GM23338 (cell line): ENCODE measurements around the gene STIL. TPM values are rescaled to one million over a fixed set of nuclear protein-coding genes. Genes with fewer than 3 reads are reported as not detected.

ENCODE experiments used
- ATAC-seq: fragments of 200-7000 bp; cut with Tn5 transposase; 3 replicates; pipeline ENCODE4 v1.9.1; 2020
- DNase-seq: peaks from one replicate; pipeline ENCODE4 v3.0.0-alpha.2; 2015; ENCODE audit warnings: low spot score
- H2AFZ ChIP-seq: fragments of 200-600 bp; sonication (generic); 2 replicates; pipeline ENCODE4 v1.8.0; 2016; ENCODE audit warnings: antibody characterized with exemption, mild to moderate bottlenecking, moderate library complexity
- H3F3A ChIP-seq: fragments of 200-600 bp; sonication (generic); replicated peaks from 2 replicates; pipeline ENCODE4 v1.8.0; 2017; ENCODE audit warnings: antibody characterized with exemption, mixed run types, low read depth
- H3K27ac ChIP-seq: fragments of 200-600 bp; sonication (generic); 2 replicates; pipeline ENCODE4 v1.6.1; 2016; ENCODE audit warnings: low read depth
- H3K27me3 ChIP-seq: fragments of 200-600 bp; sonication (generic); 2 replicates; pipeline ENCODE4 v1.8.0; 2016; ENCODE audit warnings: mild to moderate bottlenecking, mixed run types, moderate library complexity; ENCODE audit not compliant: insufficient read depth
- H3K36me3 ChIP-seq: fragments of 200-600 bp; sonication (generic); 2 replicates; pipeline ENCODE4 v1.8.0; 2016; ENCODE audit warnings: mild to moderate bottlenecking; ENCODE audit not compliant: insufficient read depth
- H3K4me1 ChIP-seq: fragments of 200-600 bp; sonication (generic); 2 replicates; pipeline ENCODE4 v1.8.0; 2016; ENCODE audit warnings: mild to moderate bottlenecking, moderate library complexity; ENCODE audit not compliant: insufficient read depth
- H3K4me2 ChIP-seq: fragments of 200-600 bp; sonication (generic); 2 replicates; pipeline ENCODE4 v1.7.1; 2017; ENCODE audit warnings: mixed run types
- H3K4me3 ChIP-seq: fragments of 200-600 bp; sonication (generic); 2 replicates; pipeline ENCODE4 v1.6.1; 2016; ENCODE audit warnings: mixed run types
- H3K79me2 ChIP-seq: fragments of 200-600 bp; sonication (generic); replicated peaks from 2 replicates; pipeline ENCODE4 v1.8.0; 2017; ENCODE audit warnings: mild to moderate bottlenecking; ENCODE audit not compliant: insufficient read depth
- H3K9me2 ChIP-seq: fragments of 200-600 bp; sonication (generic); 2 replicates; pipeline ENCODE4 v1.8.0; 2017; ENCODE audit not compliant: insufficient read depth
- H4K20me1 ChIP-seq: fragments of 200-600 bp; sonication (generic); replicated peaks from 2 replicates; pipeline ENCODE4 v1.8.0; 2017; ENCODE audit warnings: mild to moderate bottlenecking; ENCODE audit not compliant: insufficient read depth
- H3K27ac Mint-ChIP-seq: 2 replicates; pipeline ENCODE4 v1.8.0; 2020; ENCODE audit warnings: inconsistent platforms, mild to moderate bottlenecking, moderate library complexity, mixed read lengths
- H3K27me3 Mint-ChIP-seq: 3 replicates; pipeline ENCODE4 v1.8.0; 2022; ENCODE audit warnings: low read depth, mild to moderate bottlenecking, moderate library complexity, mixed read lengths, inconsistent platforms; ENCODE audit not compliant: insufficient read depth, poor library complexity
- H3K36me3 Mint-ChIP-seq: 3 replicates; pipeline ENCODE4 v1.8.0; 2021; ENCODE audit warnings: low read depth, mild to moderate bottlenecking, inconsistent platforms, moderate library complexity, mixed read lengths
- H3K4me1 Mint-ChIP-seq: 3 replicates; pipeline ENCODE4 v1.8.0; 2020; ENCODE audit warnings: mild to moderate bottlenecking, inconsistent platforms, mixed read lengths
- H3K4me3 Mint-ChIP-seq: 3 replicates; pipeline ENCODE4 v1.8.0; 2021; ENCODE audit warnings: moderate library complexity, mild to moderate bottlenecking, inconsistent platforms, mixed read lengths
- H3K9me3 Mint-ChIP-seq: 3 replicates; pipeline ENCODE4 v1.8.0; 2020; ENCODE audit warnings: moderate library complexity, mild to moderate bottlenecking, inconsistent platforms, mixed read lengths
- CREB1 ChIP-seq: fragments of 250-450 bp; sonication (Bioruptor Pico); IDR thresholded peaks from 2 replicates; pipeline ENCODE4 v1.5.0; 2020; ENCODE audit warnings: low read depth, mild to moderate bottlenecking, moderate library complexity
- EZH2 ChIP-seq: fragments of 200-600 bp; sonication (generic); IDR thresholded peaks from one replicate; pipeline ENCODE4 v1.8.0; 2017; ENCODE audit warnings: antibody characterized with exemption, mild to moderate bottlenecking, low read depth; ENCODE audit not compliant: unreplicated experiment
- EZH2phosphoT487 ChIP-seq: fragments of 200-600 bp; sonication (generic); IDR thresholded peaks from one replicate; pipeline ENCODE4 v1.8.1; 2018; ENCODE audit warnings: antibody characterized with exemption; ENCODE audit not compliant: unreplicated experiment
- JUNB ChIP-seq: IDR thresholded peaks from one replicate; pipeline ENCODE4 v1.6.1; 2016; ENCODE audit warnings: antibody characterized with exemption; ENCODE audit not compliant: unreplicated experiment
- NANOG ChIP-seq: IDR thresholded peaks from 2 replicates; pipeline ENCODE4 v1.6.1; 2016; ENCODE audit warnings: antibody characterized with exemption, borderline replicate concordance
- POLR2AphosphoS5 ChIP-seq: IDR thresholded peaks from 2 replicates; pipeline ENCODE4 v1.6.1; 2016; ENCODE audit warnings: antibody characterized with exemption, low read depth
- STAT1 ChIP-seq: IDR thresholded peaks from one replicate; pipeline ENCODE4 v1.6.1; 2016; ENCODE audit warnings: antibody characterized with exemption; ENCODE audit not compliant: unreplicated experiment
- ZNF114 ChIP-seq: fragments of 250-450 bp; sonication (Bioruptor Pico); IDR thresholded peaks from 2 replicates; pipeline ENCODE4 v1.5.0; 2020; ENCODE audit warnings: mild to moderate bottlenecking, moderate library complexity
- ZNF331 ChIP-seq: fragments of 250-450 bp; sonication (Bioruptor Pico); IDR thresholded peaks from 2 replicates; pipeline ENCODE4 v1.5.0; 2020; ENCODE audit warnings: low read depth, mild to moderate bottlenecking, moderate library complexity
- polyA plus RNA-seq: library from polyadenylated mRNA; unstranded; fragments of >200 nt; fragmentation: Nextera tagmentation; extraction: Ambion mirVana; gene quantifications from 2 replicates; pipeline ENCODE4 v1.2.1, GENCODE V29; 2016
- total RNA-seq: library from RNA; depleted of rRNA; stranded (reverse); fragments of >200 nt; shearing (Covaris generic); gene quantifications from 2 replicates; pipeline ENCODE4 v1.2.3, GENCODE V29; 2014
- TF ChIP-seq, protein P1 (sequence below): IDR thresholded peaks from 2 replicates; pipeline ENCODE4 v1.6.1; 2016; ENCODE audit warnings: antibody characterized with exemption
- TF ChIP-seq, protein P2 (sequence below): IDR thresholded peaks from one replicate; pipeline ENCODE4 v1.6.1; 2018; ENCODE audit warnings: antibody characterized with exemption; ENCODE audit not compliant: unreplicated experiment
- TF ChIP-seq, protein P3 (sequence below), 2 experiments: fragments of 200-600 bp in 1 of 2; sonication (generic) in 1 of 2; conservative IDR thresholded peaks; 2 replicates each; pipeline versions ENCODE4 v1.5.1 to v1.6.1; 2016 to 2017; ENCODE audit warnings: antibody characterized with exemption in 2 of 2, low read depth in 2 of 2, mild to moderate bottlenecking in 2 of 2, moderate library complexity in 1 of 2
- TF ChIP-seq, protein P4 (sequence below): fragments of 250-450 bp; sonication (Bioruptor Pico); IDR thresholded peaks from 2 replicates; pipeline ENCODE4 v1.5.0; 2020; ENCODE audit warnings: mild to moderate bottlenecking, moderate library complexity

STIL gene
- total and polyA plus RNA-seq, 2 experiments from 2014 or later: 15.6 to 38.2 TPM

DNA sequence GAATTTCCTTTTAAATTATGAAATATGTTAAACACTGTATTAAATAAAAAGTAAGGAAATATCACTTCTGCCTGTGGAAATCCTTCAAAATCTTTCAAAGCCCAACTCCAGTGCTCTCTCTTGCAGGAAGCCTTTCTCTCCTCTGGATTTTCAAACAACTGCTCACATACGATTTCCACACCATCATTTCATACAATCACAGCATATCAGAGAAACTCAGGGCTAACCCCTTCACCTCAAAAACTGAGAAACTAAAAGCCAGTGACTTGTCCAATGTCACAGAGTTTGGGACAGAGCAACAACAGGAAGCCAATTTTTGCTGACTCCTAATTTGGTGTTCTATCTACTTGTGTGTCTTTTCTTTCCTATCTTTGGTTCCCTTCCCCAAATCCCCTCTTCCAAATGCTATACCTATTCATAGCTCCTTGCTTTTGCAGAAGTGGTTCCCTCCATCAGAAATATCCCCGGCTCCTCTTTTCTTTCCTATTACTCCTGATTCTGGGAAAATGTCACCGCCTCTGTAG lies 69.5 kb downstream of the STIL start:
- TF ChIP-seq JUNB (no peak), NANOG (no peak), ZNF331 (no peak), ZNF114 (CRISPR knock-in tag) (no peak), POLR2AphosphoS5 (no peak), EZH2 (no peak), EZH2phosphoT487 (no peak), STAT1 (no peak), CREB1 (CRISPR knock-in tag) (no peak)
- TF ChIP-seq, protein P1, sequence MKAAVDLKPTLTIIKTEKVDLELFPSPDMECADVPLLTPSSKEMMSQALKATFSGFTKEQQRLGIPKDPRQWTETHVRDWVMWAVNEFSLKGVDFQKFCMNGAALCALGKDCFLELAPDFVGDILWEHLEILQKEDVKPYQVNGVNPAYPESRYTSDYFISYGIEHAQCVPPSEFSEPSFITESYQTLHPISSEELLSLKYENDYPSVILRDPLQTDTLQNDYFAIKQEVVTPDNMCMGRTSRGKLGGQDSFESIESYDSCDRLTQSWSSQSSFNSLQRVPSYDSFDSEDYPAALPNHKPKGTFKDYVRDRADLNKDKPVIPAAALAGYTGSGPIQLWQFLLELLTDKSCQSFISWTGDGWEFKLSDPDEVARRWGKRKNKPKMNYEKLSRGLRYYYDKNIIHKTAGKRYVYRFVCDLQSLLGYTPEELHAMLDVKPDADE: no peak
- TF ChIP-seq, protein P2, sequence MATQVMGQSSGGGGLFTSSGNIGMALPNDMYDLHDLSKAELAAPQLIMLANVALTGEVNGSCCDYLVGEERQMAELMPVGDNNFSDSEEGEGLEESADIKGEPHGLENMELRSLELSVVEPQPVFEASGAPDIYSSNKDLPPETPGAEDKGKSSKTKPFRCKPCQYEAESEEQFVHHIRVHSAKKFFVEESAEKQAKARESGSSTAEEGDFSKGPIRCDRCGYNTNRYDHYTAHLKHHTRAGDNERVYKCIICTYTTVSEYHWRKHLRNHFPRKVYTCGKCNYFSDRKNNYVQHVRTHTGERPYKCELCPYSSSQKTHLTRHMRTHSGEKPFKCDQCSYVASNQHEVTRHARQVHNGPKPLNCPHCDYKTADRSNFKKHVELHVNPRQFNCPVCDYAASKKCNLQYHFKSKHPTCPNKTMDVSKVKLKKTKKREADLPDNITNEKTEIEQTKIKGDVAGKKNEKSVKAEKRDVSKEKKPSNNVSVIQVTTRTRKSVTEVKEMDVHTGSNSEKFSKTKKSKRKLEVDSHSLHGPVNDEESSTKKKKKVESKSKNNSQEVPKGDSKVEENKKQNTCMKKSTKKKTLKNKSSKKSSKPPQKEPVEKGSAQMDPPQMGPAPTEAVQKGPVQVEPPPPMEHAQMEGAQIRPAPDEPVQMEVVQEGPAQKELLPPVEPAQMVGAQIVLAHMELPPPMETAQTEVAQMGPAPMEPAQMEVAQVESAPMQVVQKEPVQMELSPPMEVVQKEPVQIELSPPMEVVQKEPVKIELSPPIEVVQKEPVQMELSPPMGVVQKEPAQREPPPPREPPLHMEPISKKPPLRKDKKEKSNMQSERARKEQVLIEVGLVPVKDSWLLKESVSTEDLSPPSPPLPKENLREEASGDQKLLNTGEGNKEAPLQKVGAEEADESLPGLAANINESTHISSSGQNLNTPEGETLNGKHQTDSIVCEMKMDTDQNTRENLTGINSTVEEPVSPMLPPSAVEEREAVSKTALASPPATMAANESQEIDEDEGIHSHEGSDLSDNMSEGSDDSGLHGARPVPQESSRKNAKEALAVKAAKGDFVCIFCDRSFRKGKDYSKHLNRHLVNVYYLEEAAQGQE: no peak
- TF ChIP-seq, protein P3, sequence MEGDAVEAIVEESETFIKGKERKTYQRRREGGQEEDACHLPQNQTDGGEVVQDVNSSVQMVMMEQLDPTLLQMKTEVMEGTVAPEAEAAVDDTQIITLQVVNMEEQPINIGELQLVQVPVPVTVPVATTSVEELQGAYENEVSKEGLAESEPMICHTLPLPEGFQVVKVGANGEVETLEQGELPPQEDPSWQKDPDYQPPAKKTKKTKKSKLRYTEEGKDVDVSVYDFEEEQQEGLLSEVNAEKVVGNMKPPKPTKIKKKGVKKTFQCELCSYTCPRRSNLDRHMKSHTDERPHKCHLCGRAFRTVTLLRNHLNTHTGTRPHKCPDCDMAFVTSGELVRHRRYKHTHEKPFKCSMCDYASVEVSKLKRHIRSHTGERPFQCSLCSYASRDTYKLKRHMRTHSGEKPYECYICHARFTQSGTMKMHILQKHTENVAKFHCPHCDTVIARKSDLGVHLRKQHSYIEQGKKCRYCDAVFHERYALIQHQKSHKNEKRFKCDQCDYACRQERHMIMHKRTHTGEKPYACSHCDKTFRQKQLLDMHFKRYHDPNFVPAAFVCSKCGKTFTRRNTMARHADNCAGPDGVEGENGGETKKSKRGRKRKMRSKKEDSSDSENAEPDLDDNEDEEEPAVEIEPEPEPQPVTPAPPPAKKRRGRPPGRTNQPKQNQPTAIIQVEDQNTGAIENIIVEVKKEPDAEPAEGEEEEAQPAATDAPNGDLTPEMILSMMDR (conservative IDR thresholded peaks at IDR 0.05; ENCODE audit: low read depth in 2 of 2): no peak
- TF ChIP-seq, protein P4, sequence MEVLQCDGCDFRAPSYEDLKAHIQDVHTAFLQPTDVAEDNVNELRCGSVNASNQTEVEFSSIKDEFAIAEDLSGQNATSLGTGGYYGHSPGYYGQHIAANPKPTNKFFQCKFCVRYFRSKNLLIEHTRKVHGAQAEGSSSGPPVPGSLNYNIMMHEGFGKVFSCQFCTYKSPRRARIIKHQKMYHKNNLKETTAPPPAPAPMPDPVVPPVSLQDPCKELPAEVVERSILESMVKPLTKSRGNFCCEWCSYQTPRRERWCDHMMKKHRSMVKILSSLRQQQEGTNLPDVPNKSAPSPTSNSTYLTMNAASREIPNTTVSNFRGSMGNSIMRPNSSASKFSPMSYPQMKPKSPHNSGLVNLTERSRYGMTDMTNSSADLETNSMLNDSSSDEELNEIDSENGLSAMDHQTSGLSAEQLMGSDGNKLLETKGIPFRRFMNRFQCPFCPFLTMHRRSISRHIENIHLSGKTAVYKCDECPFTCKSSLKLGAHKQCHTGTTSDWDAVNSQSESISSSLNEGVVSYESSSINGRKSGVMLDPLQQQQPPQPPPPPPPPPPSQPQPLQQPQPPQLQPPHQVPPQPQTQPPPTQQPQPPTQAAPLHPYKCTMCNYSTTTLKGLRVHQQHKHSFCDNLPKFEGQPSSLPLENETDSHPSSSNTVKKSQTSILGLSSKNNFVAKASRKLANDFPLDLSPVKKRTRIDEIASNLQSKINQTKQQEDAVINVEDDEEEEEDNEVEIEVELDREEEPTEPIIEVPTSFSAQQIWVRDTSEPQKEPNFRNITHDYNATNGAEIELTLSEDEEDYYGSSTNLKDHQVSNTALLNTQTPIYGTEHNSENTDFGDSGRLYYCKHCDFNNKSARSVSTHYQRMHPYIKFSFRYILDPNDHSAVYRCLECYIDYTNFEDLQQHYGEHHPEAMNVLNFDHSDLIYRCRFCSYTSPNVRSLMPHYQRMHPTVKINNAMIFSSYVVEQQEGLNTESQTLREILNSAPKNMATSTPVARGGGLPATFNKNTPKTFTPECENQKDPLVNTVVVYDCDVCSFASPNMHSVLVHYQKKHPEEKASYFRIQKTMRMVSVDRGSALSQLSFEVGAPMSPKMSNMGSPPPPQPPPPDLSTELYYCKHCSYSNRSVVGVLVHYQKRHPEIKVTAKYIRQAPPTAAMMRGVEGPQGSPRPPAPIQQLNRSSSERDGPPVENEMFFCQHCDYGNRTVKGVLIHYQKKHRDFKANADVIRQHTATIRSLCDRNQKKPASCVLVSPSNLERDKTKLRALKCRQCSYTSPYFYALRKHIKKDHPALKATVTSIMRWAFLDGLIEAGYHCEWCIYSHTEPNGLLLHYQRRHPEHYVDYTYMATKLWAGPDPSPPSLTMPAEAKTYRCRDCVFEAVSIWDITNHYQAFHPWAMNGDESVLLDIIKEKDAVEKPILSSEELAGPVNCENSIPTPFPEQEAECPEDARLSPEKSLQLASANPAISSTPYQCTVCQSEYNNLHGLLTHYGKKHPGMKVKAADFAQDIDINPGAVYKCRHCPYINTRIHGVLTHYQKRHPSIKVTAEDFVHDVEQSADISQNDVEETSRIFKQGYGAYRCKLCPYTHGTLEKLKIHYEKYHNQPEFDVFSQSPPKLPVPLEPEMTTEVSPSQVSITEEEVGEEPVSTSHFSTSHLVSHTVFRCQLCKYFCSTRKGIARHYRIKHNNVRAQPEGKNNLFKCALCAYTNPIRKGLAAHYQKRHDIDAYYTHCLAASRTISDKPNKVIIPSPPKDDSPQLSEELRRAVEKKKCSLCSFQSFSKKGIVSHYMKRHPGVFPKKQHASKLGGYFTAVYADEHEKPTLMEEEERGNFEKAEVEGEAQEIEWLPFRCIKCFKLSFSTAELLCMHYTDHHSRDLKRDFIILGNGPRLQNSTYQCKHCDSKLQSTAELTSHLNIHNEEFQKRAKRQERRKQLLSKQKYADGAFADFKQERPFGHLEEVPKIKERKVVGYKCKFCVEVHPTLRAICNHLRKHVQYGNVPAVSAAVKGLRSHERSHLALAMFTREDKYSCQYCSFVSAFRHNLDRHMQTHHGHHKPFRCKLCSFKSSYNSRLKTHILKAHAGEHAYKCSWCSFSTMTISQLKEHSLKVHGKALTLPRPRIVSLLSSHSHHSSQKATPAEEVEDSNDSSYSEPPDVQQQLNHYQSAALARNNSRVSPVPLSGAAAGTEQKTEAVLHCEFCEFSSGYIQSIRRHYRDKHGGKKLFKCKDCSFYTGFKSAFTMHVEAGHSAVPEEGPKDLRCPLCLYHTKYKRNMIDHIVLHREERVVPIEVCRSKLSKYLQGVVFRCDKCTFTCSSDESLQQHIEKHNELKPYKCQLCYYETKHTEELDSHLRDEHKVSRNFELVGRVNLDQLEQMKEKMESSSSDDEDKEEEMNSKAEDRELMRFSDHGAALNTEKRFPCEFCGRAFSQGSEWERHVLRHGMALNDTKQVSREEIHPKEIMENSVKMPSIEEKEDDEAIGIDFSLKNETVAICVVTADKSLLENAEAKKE (CRISPR knock-in tag): no peak
- Histone ChIP-seq H3K4me2 (no peak overlapping the region), H3K27ac (no peak overlapping the region), H3K4me3 (no peak overlapping the region), H3F3A (no peaks in the 10 kb centered on the region), H4K20me1 (no peaks in the 10 kb centered on the region; the same call in 1 of the 2 replicates), H3K36me3 (no peaks in the 10 kb centered on the region), H3K9me2 (no peaks in the 10 kb centered on the region), H3K79me2 (no peaks in the 10 kb centered on the region), H3K27me3 (peaks cover 31% of the 10 kb centered on the region; the same call in 1 of the 2 replicates), H2AFZ (no peak overlapping the region), H3K4me1 (no peaks in the 10 kb centered on the region; the same call in 1 of the 2 replicates)
- H3K27me3 Mint-ChIP-seq: no peaks in the 10 kb centered on the region
- peaks cover 2% of the 10 kb centered on the region; the same call in 1 of the 3 replicates for H3K36me3 Mint-ChIP-seq
- no peaks in the 10 kb centered on the region for H3K9me3 Mint-ChIP-seq
- H3K27ac Mint-ChIP-seq: no peak overlapping the region
- H3K4me1 Mint-ChIP-seq: peaks cover 10% of the 10 kb centered on the region
- no peak for DNase-seq
- ATAC-seq: no peak
- H3K4me3 Mint-ChIP-seq: no peak overlapping the region
